Measurements from ENCODE around the gene BAG1.

BAG1 gene

DNA sequence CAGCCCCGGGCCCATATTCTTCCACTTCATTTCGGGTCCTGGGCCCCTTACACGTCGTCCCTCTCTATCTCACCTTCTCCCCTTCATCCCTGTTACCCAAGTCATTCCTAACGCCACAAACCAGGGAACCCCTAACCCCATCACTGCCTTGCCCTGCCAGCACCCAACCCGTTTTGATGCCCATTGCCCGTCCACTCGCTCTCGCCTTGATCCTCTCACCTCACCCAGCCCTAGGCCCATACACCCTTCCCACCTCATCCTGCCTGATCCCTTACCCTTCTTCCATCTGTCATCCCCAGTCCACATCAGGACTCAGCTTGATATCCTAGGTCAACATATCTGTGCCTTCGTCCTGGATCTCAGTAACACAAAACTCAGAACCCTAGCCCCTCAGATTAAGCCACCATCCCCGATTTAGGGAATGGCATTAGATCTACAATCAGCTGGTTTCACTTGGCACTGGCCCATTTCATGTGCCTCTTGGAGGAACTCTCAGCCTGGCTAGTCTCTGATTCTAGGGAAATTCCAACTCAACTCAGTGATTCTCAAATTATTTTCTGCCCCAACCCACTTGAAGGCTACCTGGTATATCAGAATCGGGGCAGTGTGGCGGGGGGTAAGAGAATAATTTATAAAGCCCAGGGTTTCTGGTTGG, 830 bp upstream of the BAG1 start:
- no peak for DNase-seq (ENCODE audit: low read depth)
- H3K4me3 ChIP-seq (ENCODE audit: low read depth, low read length) = peak overlapping the region; percentile 84
- TF ChIP-seq, protein P1, sequence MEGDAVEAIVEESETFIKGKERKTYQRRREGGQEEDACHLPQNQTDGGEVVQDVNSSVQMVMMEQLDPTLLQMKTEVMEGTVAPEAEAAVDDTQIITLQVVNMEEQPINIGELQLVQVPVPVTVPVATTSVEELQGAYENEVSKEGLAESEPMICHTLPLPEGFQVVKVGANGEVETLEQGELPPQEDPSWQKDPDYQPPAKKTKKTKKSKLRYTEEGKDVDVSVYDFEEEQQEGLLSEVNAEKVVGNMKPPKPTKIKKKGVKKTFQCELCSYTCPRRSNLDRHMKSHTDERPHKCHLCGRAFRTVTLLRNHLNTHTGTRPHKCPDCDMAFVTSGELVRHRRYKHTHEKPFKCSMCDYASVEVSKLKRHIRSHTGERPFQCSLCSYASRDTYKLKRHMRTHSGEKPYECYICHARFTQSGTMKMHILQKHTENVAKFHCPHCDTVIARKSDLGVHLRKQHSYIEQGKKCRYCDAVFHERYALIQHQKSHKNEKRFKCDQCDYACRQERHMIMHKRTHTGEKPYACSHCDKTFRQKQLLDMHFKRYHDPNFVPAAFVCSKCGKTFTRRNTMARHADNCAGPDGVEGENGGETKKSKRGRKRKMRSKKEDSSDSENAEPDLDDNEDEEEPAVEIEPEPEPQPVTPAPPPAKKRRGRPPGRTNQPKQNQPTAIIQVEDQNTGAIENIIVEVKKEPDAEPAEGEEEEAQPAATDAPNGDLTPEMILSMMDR (IDR thresholded peaks at IDR 0.05; ENCODE audit: low read depth, low read length, missing control alignments) = no peak

GRCh38 chr9:33264003-33264472, 470 bp downstream of the BAG1 start:
- no peak for DNase-seq (ENCODE audit: low read depth)
- H3K4me3 ChIP-seq (ENCODE audit: low read depth, low read length) = peak overlapping the region; percentile 84
- TF ChIP-seq, protein P1 (IDR thresholded peaks at IDR 0.05; ENCODE audit: low read depth, low read length, missing control alignments) = no peak

- H3K4me3 ChIP-seq (ENCODE audit: low read depth, low read length) = peak overlapping the region; percentile 84
- TF ChIP-seq, protein P1 (IDR thresholded peaks at IDR 0.05; ENCODE audit: low read depth, low read length, missing control alignments) = no peak
- no peak for DNase-seq (ENCODE audit: low read depth)
Observed at GRCh38 chr9:33263131-33264002, 1.1 kb downstream of the BAG1 start.

DNA sequence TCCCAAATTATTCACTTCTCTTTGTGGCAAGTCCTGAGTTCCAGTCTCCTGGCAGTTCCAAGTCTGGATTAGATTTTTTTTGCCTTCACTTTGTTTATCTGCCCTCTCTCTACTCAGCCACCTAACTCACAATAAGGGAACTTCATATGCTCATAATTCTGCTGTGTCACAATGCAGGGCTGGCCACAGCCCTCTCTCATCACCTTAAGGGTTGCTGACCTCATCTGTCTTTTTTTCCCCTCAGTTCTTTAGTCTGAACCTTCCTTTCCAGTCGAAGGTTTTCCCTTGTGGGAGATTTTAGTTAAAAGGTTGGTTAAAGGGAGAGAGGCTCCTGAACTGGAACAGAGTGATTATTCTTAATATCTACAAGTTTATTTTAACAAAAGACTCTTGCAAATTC, 4.1 kb downstream of the BAG1 start:
- TF ChIP-seq, protein P1 (IDR thresholded peaks at IDR 0.05; ENCODE audit: low read depth, low read length, missing control alignments) = no peak
- DNase-seq (ENCODE audit: low read depth) = no peak
- no peak overlapping the region for H3K4me3 ChIP-seq (ENCODE audit: low read depth, low read length)

GRCh38 chr9:33257276-33257675, 7.2 kb downstream of the BAG1 start:
- TF ChIP-seq, protein P1 (IDR thresholded peaks at IDR 0.05; ENCODE audit: low read depth, low read length, missing control alignments) = no peak
- DNase-seq (ENCODE audit: low read depth) = no peak
- H3K4me3 ChIP-seq (ENCODE audit: low read depth, low read length) = no peak overlapping the region

GRCh38 chr9:33256236-33256635, 8.3 kb downstream of the BAG1 start:
- H3K4me3 ChIP-seq (ENCODE audit: low read depth, low read length) = no peak overlapping the region
- DNase-seq (ENCODE audit: low read depth) = no peak
- TF ChIP-seq, protein P1 (IDR thresholded peaks at IDR 0.05; ENCODE audit: low read depth, low read length, missing control alignments) = no peak

Measured in GM12864 (cell line).